OCI-LY7 (cell line): ENCODE data around the gene G6PD. TPM values are rescaled to one million over a fixed set of nuclear protein-coding genes. Genes with fewer than 3 reads are reported as not detected.

Experiments
- BruUV-seq: library from RNA; stranded (reverse); fragments of 400-500 nt; replicated peaks from 2 replicates; lab custom pipeline; 2021; lab: Mats Ljungman, UMichigan
- CTCF ChIA-PET: fragments of 300-600 bp; sonication (Branson Sonifier 250); formaldehyde crosslinking; loops from one replicate; lab custom pipeline; 2022; ENCODE audit warnings: antibody characterized with exemption; ENCODE audit not compliant: unreplicated experiment; lab: Charles Lee
- POLR2A ChIA-PET: fragments of 300-600 bp; sonication (Branson Sonifier 250); formaldehyde crosslinking; loops from one replicate; lab custom pipeline; 2022; ENCODE audit warnings: antibody characterized with exemption; lab: Charles Lee
- DNase-seq: peaks from one replicate; pipeline ENCODE4 v3.0.0-alpha.2; 2015; ENCODE audit warnings: low spot score
- H2AFZ ChIP-seq: fragments of 200-600 bp; sonication (generic), shearing (Covaris generic); 2 replicates; pipeline ENCODE4 v1.6.1; 2014; ENCODE audit warnings: mild to moderate bottlenecking, antibody characterized with exemption, low read length, moderate library complexity
- H3K27ac ChIP-seq: fragments of 200-600 bp; sonication (generic); 2 replicates; pipeline ENCODE4 v1.5.1; 2014; ENCODE audit warnings: mixed run types, low read depth, mild to moderate bottlenecking, moderate library complexity, low read length, inconsistent platforms; ENCODE audit not compliant: poor library complexity, severe bottlenecking
- H3K36me3 ChIP-seq: fragments of 200-600 bp; sonication (generic); 2 replicates; pipeline ENCODE4 v1.6.1; 2014; ENCODE audit warnings: mild to moderate bottlenecking, antibody characterized with exemption, low read length, moderate library complexity, mixed read lengths; ENCODE audit not compliant: insufficient read depth
- H3K4me1 ChIP-seq: fragments of 200-600 bp; sonication (generic); 2 replicates; pipeline ENCODE4 v1.5.1; 2014; ENCODE audit warnings: mild to moderate bottlenecking, low read length; ENCODE audit not compliant: insufficient read depth, poor library complexity, severe bottlenecking
- H3K4me2 ChIP-seq: fragments of 200-600 bp; sonication (generic); 2 replicates; pipeline ENCODE4 v1.6.1; 2014; ENCODE audit warnings: mild to moderate bottlenecking, low read length
- H3K4me3 ChIP-seq: fragments of 200-600 bp; sonication (generic); 2 replicates; pipeline ENCODE4 v1.5.1; 2014; ENCODE audit warnings: mild to moderate bottlenecking, low read depth, low read length; ENCODE audit not compliant: poor library complexity, severe bottlenecking
- H3K79me2 ChIP-seq: fragments of 200-600 bp; sonication (generic); 2 replicates; pipeline ENCODE4 v1.6.1; 2016; ENCODE audit warnings: low read depth, mild to moderate bottlenecking, low read length, moderate library complexity, mixed read lengths; ENCODE audit not compliant: insufficient read depth
- H3K9me2 ChIP-seq: fragments of 200-600 bp; sonication (generic); 2 replicates; pipeline ENCODE4 v1.6.1; 2016; ENCODE audit warnings: mild to moderate bottlenecking, low read length, mixed read lengths; ENCODE audit not compliant: insufficient read depth
- H3K9me3 ChIP-seq: fragments of 200-600 bp; sonication (generic); 2 replicates; pipeline ENCODE4 v1.6.1; 2014; ENCODE audit warnings: mild to moderate bottlenecking, mixed run types, low read length, mixed read lengths
- H4K20me1 ChIP-seq: fragments of 200-600 bp; sonication (generic); 2 replicates; pipeline ENCODE4 v1.6.1; 2014; ENCODE audit warnings: mild to moderate bottlenecking, antibody characterized with exemption, low read length, moderate library complexity, mixed read lengths; ENCODE audit not compliant: insufficient read depth
- EZH2phosphoT487 ChIP-seq: fragments of 200-600 bp; sonication (generic); IDR thresholded peaks from 2 replicates; pipeline ENCODE4 v1.6.1; 2018; ENCODE audit warnings: low read depth, borderline replicate concordance, mild to moderate bottlenecking, mixed run types, antibody characterized with exemption, low read length, moderate library complexity, mixed read lengths
- intact Hi-C: fragments of 100-400 bp; cut with micrococcal nuclease; formaldehyde crosslinking; loops from one replicate; pipeline ENCODE4 v1.10.0; 2022; ENCODE audit not compliant: unreplicated experiment
- total RNA-seq, 2 experiments: library from RNA; depleted of rRNA in 1 of 2; stranded (reverse); fragments of >200 nt in 1 of 2; shearing (Covaris generic) in 1 of 2; gene quantifications; 2 replicates each; pipeline ENCODE4 v1.2.3, GENCODE V29; 2014 to 2022
- TF ChIP-seq, protein P1 (sequence below): fragments of 200-600 bp; sonication (generic); conservative IDR thresholded peaks from 2 replicates; pipeline ENCODE4 v1.5.1; 2014; ENCODE audit warnings: mild to moderate bottlenecking, antibody characterized with exemption, low read length, moderate library complexity, mixed read lengths

Gene G6PD
- total RNA-seq, 2 experiments from 2014 or later, result 21.6 to 40.9 TPM

DNA sequence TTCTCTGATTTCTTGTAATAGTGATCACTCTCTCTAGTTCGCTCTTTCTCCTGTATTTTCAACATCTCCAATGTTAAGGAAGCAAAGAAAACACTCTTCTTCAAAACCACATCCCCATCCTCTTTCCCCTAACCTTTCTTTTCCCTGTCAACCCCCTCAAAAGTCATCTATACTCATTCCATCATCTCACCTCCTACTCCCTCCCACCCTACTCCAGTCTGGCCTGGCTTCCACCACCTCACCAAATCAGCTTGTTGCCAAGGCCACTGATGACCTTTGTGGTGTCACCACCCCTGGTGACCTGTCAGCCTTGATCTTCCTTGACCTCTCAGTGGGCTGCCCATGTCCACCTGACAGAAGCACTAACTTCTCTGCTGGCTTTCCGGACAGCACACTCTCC is 32.9 kb downstream of the G6PD start:
- no peak overlapping the region for H3K4me3 ChIP-seq
- peaks cover 9% of the 10 kb centered on the region for H3K36me3 ChIP-seq
- TF ChIP-seq EZH2phosphoT487, result no peak
- TF ChIP-seq, protein P1, sequence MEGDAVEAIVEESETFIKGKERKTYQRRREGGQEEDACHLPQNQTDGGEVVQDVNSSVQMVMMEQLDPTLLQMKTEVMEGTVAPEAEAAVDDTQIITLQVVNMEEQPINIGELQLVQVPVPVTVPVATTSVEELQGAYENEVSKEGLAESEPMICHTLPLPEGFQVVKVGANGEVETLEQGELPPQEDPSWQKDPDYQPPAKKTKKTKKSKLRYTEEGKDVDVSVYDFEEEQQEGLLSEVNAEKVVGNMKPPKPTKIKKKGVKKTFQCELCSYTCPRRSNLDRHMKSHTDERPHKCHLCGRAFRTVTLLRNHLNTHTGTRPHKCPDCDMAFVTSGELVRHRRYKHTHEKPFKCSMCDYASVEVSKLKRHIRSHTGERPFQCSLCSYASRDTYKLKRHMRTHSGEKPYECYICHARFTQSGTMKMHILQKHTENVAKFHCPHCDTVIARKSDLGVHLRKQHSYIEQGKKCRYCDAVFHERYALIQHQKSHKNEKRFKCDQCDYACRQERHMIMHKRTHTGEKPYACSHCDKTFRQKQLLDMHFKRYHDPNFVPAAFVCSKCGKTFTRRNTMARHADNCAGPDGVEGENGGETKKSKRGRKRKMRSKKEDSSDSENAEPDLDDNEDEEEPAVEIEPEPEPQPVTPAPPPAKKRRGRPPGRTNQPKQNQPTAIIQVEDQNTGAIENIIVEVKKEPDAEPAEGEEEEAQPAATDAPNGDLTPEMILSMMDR, result no peak
- no peak overlapping the region for H3K27ac ChIP-seq
- H3K9me3 ChIP-seq, result no peaks in the 10 kb centered on the region
- H3K4me1 ChIP-seq, result peaks cover 13% of the 10 kb centered on the region
- H2AFZ ChIP-seq, result no peak overlapping the region
- CTCF ChIA-PET, result interaction anchor here (0.5 kb wide), 1 partner anchor 27 kb away, joined by 3 read pairs; no protein-coding TSS in a partner anchor
- H4K20me1 ChIP-seq, result no peaks in the 10 kb centered on the region
- intact Hi-C loops, result no loop called here
- no peak for DNase-seq
- POLR2A ChIA-PET, result no interaction called here
- H3K9me2 ChIP-seq, result no peaks in the 10 kb centered on the region
- BruUV-seq, result no TSS peak
- no peaks in the 10 kb centered on the region for H3K79me2 ChIP-seq
- H3K4me2 ChIP-seq, result no peak overlapping the region

DNA sequence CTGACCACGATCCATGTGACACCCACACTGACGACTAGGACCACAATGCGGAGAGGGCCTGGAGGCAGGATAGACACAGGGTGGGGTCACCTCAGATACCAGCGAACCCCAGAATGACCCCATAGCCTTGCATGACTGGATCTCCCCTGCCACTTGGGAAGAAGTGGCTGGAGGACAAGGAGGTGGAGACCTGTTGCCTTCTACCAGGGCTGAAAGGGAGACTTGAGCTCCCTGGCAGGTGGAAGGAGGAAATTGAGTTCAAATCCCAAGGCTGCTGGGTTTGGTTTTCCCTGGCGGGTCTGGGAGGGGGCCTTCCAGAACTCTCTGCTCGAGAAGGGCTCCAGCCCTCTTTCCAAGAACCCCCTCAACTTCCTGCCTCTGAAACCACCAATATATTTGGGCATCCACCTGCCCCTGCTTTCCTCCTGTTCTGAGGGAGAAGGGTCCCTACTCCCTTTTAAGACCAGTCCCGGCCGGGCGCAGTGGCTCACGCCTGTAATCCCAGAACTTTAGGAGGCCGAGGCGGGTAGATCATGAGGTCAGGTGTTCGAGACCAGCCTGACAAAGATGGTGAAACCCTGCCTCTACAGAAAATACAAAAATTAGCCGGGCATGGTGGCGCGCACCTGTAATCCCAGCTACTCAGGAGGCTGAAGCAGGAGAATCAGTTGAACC is 33.6 kb downstream of the G6PD start:
- Histone ChIP-seq H2AFZ (no peak overlapping the region), H3K4me3 (no peak overlapping the region), H3K36me3 (peaks cover 9% of the 10 kb centered on the region), H4K20me1 (no peaks in the 10 kb centered on the region), H3K27ac (no peak overlapping the region), H3K4me2 (no peak overlapping the region), H3K4me1 (peaks cover 13% of the 10 kb centered on the region), H3K9me2 (no peaks in the 10 kb centered on the region), H3K79me2 (no peaks in the 10 kb centered on the region), H3K9me3 (no peaks in the 10 kb centered on the region)
- ChIA-PET POLR2A (no interaction called here), CTCF (interaction anchor here (0.5 kb wide), 1 partner anchor 26 kb away, joined by 3 read pairs; no protein-coding TSS in a partner anchor)
- DNase-seq, result no peak
- intact Hi-C loops, result no loop called here
- no TSS peak for BruUV-seq
- TF ChIP-seq, protein P1, result no peak
- TF ChIP-seq EZH2phosphoT487, result no peak

DNA sequence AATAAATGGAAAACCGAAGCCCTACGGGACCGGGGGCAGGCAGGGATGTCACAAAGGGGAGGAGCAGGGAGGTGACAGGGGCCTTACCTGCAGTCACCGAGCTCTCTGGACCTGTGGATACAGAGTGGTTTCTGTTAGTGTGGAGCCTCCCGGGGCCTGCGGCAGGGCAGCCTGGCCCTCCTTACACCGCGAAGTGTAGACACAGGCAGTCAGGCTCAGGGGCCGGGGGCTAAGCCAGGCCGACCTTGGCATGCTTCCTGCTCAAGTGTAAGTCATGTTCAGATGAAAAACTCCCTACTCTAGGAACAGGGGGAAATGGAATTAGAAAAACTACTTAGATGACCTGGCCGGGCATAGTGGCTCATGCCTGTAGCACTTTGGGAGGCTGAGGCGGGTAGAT is 34.9 kb downstream of the G6PD start:
- H3K79me2 ChIP-seq, result no peaks in the 10 kb centered on the region
- H3K27ac ChIP-seq, result no peak overlapping the region
- H3K36me3 ChIP-seq, result peaks cover 9% of the 10 kb centered on the region
- ChIA-PET CTCF (no interaction called here), POLR2A (no interaction called here)
- BruUV-seq, result no TSS peak
- H4K20me1 ChIP-seq, result no peaks in the 10 kb centered on the region
- peaks cover 9% of the 10 kb centered on the region for H3K4me1 ChIP-seq
- no peak for DNase-seq
- no peak overlapping the region for H3K4me2 ChIP-seq
- no peak overlapping the region for H2AFZ ChIP-seq
- H3K9me2 ChIP-seq, result no peaks in the 10 kb centered on the region
- no peaks in the 10 kb centered on the region for H3K9me3 ChIP-seq
- no peak for TF ChIP-seq EZH2phosphoT487
- TF ChIP-seq, protein P1, result no peak
- intact Hi-C loops, result no loop called here
- H3K4me3 ChIP-seq, result no peak overlapping the region
